ENCODE data around the gene OR1C1. TPM values are rescaled to one million over a fixed set of nuclear protein-coding genes. Genes with fewer than 3 reads are reported as not detected.
"Not testable (repeated sequence)": the region's sequence is repeated elsewhere in the genome, so short reads cannot be mapped to it uniquely, and the experiment has no call there.

OR1C1 gene, protein sequence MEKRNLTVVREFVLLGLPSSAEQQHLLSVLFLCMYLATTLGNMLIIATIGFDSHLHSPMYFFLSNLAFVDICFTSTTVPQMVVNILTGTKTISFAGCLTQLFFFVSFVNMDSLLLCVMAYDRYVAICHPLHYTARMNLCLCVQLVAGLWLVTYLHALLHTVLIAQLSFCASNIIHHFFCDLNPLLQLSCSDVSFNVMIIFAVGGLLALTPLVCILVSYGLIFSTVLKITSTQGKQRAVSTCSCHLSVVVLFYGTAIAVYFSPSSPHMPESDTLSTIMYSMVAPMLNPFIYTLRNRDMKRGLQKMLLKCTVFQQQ
- not detected in 2 replicates for total RNA-seq (2014; rRNA removed; shearing (Covaris generic))

DNA sequence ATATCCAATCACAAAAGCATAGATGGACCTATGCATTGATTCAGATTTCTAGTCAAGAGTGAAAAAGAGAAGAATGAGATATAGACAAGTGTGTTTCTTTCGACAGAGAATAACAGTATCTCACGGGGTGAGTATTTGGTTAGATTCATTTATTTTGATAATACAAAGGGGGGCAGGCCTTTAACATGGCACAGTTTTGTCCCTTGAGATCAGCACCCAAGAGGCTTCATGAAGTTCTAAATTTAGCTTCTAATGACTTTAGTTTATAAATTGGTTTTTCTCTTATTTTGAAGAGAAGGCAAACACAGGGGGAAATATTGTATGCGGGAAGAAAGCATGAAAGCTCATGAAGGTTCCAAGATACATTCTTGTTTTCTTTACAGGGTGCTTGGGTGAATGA lies at the start of gene OR1C1:
TSS of gene OR1C1 (minus strand) at position 101 of the 400 bp plus-strand sequence. CDS start 2,150 bp downstream, outside the sequence.
- Histone ChIP-seq H3K4me1 (no peaks in the 10 kb centered on the region; the same call in 1 of the 2 replicates), H3K27me3 (no peaks in the 10 kb centered on the region), H3K36me3 (no peaks in the 10 kb centered on the region), H3K9me3 (replicated peaks) (no peaks in the 10 kb centered on the region), H3K4me3 (no peak within 1 kb of the TSS), H3K27ac (no peak within 1 kb of the TSS)
- no peak for DNase-seq

DNA sequence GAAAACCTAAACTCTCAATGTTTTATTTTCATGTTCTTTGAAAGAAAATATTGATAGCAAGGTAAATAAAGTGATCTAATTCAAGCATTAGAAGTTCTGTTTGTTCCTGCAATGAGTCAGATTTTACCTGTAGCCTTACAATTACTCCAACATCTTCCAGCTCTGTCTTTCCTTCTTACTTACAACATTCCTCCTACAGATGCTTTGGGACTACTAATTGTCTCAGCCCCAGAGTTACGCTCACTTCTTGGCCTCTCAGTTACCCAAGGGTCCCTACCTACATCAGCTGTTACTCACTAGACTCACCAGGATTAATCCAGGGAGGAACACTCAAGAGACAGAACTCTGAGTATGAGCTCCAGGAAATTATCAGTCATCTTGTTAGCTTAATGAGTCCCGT lies 37.2 kb upstream of the OR1C1 start:
- H3K4me1 ChIP-seq = no peaks in the 10 kb centered on the region
- H3K9me3 ChIP-seq (replicated peaks) = no peaks in the 10 kb centered on the region
- H3K4me3 ChIP-seq = no peak overlapping the region
- H3K36me3 ChIP-seq = no peaks in the 10 kb centered on the region
- no peaks in the 10 kb centered on the region for H3K27me3 ChIP-seq
- DNase-seq = no peak
- H3K27ac ChIP-seq = no peak overlapping the region

DNA sequence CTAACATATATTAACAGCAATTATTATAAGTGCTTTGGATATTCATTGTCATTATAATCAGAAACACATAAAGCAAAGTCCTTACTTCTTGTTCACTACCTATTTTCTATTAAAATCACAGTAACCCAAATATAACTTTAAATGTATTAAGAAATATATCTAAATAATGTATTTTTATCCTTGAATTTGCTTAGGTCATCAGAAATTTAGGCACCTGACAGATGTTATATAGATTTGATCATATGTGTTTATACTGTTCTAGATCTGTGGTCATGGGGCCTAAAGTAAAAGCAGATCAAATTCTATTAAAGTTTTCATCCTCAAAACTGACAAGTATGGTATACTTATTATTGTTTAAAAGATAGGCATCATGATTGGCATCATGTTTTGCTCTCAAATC lies 9.2 kb upstream of the OR1C1 start:
- H3K27ac ChIP-seq = no peak overlapping the region
- H3K36me3 ChIP-seq = no peaks in the 10 kb centered on the region
- H3K9me3 ChIP-seq (replicated peaks) = no peaks in the 10 kb centered on the region
- H3K27me3 ChIP-seq = no peaks in the 10 kb centered on the region
- H3K4me1 ChIP-seq = peaks cover 5% of the 10 kb centered on the region; the same call in 1 of the 2 replicates
- H3K4me3 ChIP-seq = no peak overlapping the region
- no peak for DNase-seq

DNA sequence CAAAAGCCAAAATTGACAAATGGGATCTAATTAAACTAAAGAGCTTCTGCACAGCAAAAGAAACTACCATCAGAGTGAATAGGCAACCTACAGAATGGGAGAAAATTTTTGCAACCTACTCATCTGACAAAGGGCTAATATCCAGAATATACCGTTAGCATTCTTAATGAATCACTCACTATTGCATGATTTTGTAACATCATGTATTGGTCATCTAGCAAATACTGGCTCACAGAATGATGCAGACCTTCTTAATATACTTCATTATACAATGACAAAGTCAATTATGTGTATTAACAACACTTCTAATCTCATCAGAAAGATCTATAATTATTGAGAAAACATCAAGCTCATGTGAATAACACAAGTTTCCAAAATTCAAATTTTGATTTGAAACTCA lies 6.0 kb downstream of the OR1C1 start:
- not testable (repeated sequence) for H3K9me3 ChIP-seq (replicated peaks); H3K27me3 ChIP-seq; H3K4me3 ChIP-seq; H3K27ac ChIP-seq; H3K4me1 ChIP-seq; H3K36me3 ChIP-seq; DNase-seq

DNA sequence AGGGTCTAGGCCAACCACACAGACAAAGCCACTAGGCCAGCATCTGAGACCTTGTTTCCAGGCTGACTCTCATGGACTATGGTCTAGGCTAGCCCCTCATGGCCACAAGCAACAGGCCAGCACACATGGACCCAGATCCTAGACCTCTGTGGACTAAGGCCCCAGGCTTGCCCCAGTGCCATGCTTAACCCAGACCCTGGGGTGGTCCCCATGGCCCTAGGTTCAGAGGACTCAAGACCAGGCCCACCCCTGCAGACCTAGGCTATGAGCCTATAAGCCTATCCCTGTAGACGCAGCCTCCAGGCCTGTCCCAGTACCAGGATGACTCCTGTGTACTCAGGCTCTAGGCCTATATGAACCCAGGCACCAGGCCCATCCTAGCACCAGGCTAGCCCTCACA lies 10.5 kb downstream of the OR1C1 start:
- no peak for DNase-seq
- H3K27me3 ChIP-seq = no peaks in the 10 kb centered on the region
- no peaks in the 10 kb centered on the region; the same call in 1 of the 2 replicates for H3K9me3 ChIP-seq (replicated peaks)
- no peak overlapping the region for H3K4me3 ChIP-seq
- H3K27ac ChIP-seq = no peak overlapping the region
- peaks cover 17% of the 10 kb centered on the region for H3K4me1 ChIP-seq
- H3K36me3 ChIP-seq = no peaks in the 10 kb centered on the region

DNA sequence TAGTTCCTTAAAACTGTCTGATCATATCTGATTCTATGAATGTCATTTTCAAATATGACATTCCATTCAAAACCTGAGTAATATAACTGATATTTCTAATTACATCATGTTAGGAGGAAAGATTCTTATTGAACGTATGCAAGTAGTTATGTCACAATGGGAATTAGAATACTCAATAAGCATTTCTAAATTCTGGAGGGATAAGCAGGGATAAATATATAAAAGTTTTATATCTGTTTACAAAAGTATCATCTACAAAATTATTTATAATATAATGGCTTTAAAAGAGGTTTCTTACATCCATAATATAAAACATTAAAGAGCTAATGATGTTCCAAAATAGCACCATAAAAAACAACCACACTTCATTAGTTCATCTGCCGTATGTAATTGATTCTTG lies 12.3 kb downstream of the OR1C1 start, which contains the start of gene OR14A2:
TSS of gene OR14A2 (minus strand) at position 101 of the 400 bp plus-strand sequence.
- Histone ChIP-seq H3K27ac (peak within 1 kb of the TSS; percentile 95), H3K27me3 (no peaks in the 10 kb centered on the region), H3K9me3 (replicated peaks) (no peaks in the 10 kb centered on the region; the same call in 1 of the 2 replicates), H3K4me1 (peaks cover 17% of the 10 kb centered on the region), H3K4me3 (no peak within 1 kb of the TSS), H3K36me3 (no peaks in the 10 kb centered on the region)
- DNase-seq = no peak

DNA sequence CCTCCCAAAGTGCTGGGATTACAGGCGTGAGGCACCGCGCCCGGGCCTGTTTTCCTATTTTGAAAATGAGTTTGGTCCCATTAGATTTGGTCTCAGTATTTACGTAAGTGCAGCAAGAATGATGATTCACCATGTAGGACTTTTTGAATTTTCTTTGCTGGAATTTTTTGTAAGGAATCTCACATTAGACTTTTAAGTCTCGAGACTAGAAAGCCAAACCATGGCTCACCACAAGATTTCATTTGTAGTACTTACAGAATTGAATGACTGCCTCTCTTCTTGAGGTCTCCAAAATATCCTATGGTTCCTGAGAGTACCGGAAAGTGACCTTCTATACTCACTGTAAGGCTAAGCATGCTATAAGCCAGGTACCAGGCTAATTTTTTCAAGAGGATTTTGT lies 12.7 kb downstream of the OR1C1 start:
- Histone ChIP-seq H3K4me3 (no peak overlapping the region), H3K27ac (peak overlapping the region; percentile 95; the same call in 1 of the 2 replicates)
- DNase-seq = no peak

DNA sequence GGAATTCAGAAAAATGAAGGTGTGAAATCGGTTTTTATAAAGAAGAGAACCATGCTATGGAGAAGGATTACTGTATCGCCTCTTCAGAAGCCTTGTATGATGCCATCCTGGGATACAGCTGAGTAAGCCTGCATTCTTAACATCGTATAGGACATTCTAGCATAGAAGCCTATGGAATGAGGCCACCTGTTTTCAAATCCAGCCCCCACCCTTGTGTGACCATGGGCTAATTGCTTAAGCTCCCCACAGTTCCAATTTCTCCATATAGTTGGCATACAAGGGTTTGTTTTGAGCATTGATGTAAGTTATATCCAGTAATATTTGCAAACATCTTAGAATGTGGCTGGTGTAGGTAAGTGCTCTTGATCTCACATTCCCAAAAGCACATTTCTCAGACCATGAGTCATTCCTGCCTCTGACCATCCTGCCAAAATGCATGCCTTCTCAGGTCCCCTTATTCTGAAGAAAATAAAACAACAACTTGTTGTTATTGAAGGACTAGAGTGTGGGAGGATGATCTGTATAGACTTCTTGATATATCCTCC lies 13.9 kb downstream of the OR1C1 start:
- DNase-seq = peak; percentile 75 to 77
- H3K27ac ChIP-seq = peak overlapping the region; percentile 95
- no peaks in the 10 kb centered on the region for H3K36me3 ChIP-seq
- H3K9me3 ChIP-seq (replicated peaks) = no peaks in the 10 kb centered on the region; the same call in 1 of the 2 replicates
- peak overlapping the region; percentile 37 for H3K4me3 ChIP-seq
- H3K27me3 ChIP-seq = no peaks in the 10 kb centered on the region
- peaks cover 25% of the 10 kb centered on the region for H3K4me1 ChIP-seq

More for the DNA sequence above, 12.7 kb downstream of the OR1C1 start:
- Histone ChIP-seq H3K9me3 (replicated peaks) (no peaks in the 10 kb centered on the region; the same call in 1 of the 2 replicates), H3K27me3 (no peaks in the 10 kb centered on the region), H3K4me1 (peaks cover 18% of the 10 kb centered on the region), H3K36me3 (no peaks in the 10 kb centered on the region)

DNA sequence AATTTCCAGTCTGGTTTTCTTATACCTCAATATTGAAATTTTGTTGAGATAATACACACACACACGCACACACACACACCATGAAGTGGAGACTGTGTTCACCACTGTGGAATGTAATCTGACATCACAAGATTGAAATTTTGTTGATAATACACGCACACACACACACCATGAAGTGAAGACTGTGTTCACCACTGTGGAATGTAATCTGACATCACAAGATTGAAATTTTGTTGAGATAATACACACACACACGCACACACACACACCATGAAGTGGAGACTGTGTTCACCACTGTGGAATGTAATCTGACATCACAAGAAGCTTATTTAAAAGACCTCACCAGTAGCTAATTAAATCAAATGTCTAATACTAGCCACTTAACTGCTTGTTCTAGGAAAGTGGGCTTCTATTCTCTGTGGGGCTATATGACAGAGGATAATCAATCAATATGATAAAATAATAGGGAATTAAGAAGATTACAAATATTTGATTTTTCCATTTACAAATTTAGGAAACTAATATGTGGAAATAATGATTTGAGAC lies 18.1 kb downstream of the OR1C1 start:
- not testable (repeated sequence) for H3K36me3 ChIP-seq; H3K4me3 ChIP-seq; DNase-seq; H3K27me3 ChIP-seq; H3K9me3 ChIP-seq (replicated peaks)
- Histone ChIP-seq H3K27ac (peak overlapping the region; percentile 51; the same call in 1 of the 2 replicates), H3K4me1 (peaks cover 31% of the 10 kb centered on the region)

DNA sequence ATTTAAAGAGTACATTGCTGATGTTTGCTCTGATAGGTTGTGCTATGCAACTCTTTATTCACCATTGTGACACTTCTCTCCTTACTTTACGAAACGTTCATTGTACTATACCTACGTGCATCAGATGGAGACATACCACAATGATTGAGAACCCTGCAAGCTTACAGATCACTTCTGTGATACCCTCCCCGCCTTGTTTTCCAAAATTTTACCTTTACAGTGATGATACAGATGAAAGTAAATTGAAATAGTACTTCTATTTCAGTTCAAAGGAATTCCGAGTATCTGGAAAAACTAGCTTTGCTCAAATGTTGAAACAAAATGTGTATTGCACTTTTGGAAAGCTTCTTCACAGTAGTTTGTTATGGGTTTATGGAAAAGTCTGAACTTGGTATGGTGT lies 18.6 kb downstream of the OR1C1 start:
- Histone ChIP-seq H3K27me3 (no peaks in the 10 kb centered on the region), H3K4me1 (peaks cover 27% of the 10 kb centered on the region), H3K9me3 (replicated peaks) (no peaks in the 10 kb centered on the region), H3K27ac (peak overlapping the region; percentile 38; the same call in 1 of the 2 replicates), H3K4me3 (no peak overlapping the region), H3K36me3 (no peaks in the 10 kb centered on the region)
- no peak for DNase-seq

DNA sequence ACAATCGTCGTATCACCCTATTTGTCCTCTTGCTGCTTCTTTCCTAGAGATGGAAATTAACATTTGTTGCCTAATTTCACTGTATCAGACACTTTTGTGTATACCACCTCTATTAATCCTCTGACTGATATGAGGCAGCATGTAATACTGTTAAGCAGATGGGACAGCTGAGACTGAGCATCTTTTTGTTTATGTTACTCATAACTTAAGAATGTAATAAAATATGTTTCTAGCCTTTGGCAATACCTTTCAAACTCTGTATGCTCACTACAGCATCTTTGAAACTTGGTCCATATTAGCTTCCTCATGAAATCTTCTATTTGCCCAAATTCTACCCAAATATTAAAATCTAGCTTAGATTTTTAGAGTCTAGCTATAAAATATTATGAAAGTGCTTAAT lies 19.6 kb downstream of the OR1C1 start:
- peak in 1 of 2 experiments; percentile 23 for DNase-seq
- H3K4me3 ChIP-seq = no peak overlapping the region
- peaks cover 17% of the 10 kb centered on the region for H3K4me1 ChIP-seq
- no peaks in the 10 kb centered on the region for H3K36me3 ChIP-seq
- no peaks in the 10 kb centered on the region for H3K9me3 ChIP-seq (replicated peaks)
- H3K27ac ChIP-seq = peak overlapping the region; percentile 38; the same call in 1 of the 2 replicates
- H3K27me3 ChIP-seq = no peaks in the 10 kb centered on the region

DNA sequence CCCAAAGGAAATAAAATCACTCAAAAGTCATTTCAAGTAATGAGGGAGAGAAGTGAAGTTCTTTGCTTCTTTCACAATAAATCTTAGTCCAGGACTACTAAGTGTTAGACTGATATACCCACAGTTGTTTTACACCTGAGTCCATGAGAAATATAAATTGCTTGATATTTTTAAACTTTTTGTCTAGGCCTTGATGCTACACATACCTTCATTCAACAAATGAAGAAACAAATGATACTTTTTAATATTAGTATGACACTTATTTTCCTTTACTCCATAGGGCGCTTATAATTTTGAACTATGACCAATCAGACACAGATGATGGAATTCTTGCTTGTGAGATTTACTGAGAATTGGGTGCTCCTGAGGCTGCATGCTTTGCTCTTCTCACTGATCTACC lies 22.0 kb downstream of the OR1C1 start, which contains the start of gene OR14K1:
TSS of gene OR14K1 (plus strand) at position 301 of the 400 bp plus-strand sequence. CDS start at position 301, 0 bp downstream.
- Histone ChIP-seq H3K36me3 (no peaks in the 10 kb centered on the region), H3K9me3 (replicated peaks) (no peaks in the 10 kb centered on the region), H3K27ac (no peak within 1 kb of the TSS), H3K4me1 (peaks cover 14% of the 10 kb centered on the region), H3K27me3 (no peaks in the 10 kb centered on the region), H3K4me3 (no peak within 1 kb of the TSS)
- DNase-seq = no peak

DNA sequence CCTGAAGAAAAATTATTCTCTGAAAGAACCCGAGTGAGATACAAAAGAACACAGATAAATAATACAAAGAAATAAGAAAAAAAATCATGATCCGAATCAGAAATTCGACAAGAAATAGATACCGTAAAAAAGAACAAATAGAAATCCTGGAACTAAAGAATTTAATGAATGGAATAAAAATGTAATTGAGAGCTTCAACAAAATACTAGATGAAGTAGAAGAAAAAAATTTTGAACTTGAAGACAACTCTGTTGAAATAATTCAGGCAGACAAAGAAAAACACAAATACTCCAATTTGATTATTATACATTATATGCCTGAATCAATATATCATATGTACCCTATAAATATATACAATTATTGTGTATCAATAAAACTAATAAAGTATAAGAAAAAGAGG lies 39.1 kb downstream of the OR1C1 start:
- Histone ChIP-seq H3K27me3 (no peaks in the 10 kb centered on the region), H3K4me1 (no peaks in the 10 kb centered on the region), H3K27ac (no peak overlapping the region), H3K9me3 (replicated peaks) (no peaks in the 10 kb centered on the region), H3K4me3 (no peak overlapping the region), H3K36me3 (no peaks in the 10 kb centered on the region)
- no peak for DNase-seq

DNA sequence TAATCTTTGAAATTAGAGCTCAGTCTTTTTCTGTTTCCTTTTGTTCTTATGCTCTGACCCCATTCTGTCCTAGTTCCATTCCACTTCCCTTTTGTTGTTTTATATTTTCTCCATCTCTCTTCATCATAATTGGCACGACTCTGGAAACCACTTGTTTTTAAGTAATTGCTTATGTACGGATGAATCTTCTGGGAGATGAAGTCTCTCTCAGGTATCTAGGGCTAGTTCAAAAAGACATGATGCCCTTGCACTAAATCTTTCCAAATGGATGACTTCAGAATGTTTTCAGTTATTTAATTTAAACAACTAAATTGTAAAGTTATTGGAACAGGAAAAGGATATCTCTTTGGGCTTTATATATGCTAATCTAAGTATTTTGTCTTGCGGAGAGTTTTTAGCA lies 43.8 kb downstream of the OR1C1 start, which contains the start of gene OR6F1:
TSS of gene OR6F1 (minus strand) at position 101 of the 400 bp plus-strand sequence. CDS start 3,891 bp downstream, outside the sequence.
- no peaks in the 10 kb centered on the region for H3K4me1 ChIP-seq
- H3K27ac ChIP-seq = no peak within 1 kb of the TSS
- no peaks in the 10 kb centered on the region for H3K27me3 ChIP-seq
- H3K9me3 ChIP-seq (replicated peaks) = no peaks in the 10 kb centered on the region
- DNase-seq = no peak
- no peaks in the 10 kb centered on the region for H3K36me3 ChIP-seq
- no peak within 1 kb of the TSS for H3K4me3 ChIP-seq

DNA sequence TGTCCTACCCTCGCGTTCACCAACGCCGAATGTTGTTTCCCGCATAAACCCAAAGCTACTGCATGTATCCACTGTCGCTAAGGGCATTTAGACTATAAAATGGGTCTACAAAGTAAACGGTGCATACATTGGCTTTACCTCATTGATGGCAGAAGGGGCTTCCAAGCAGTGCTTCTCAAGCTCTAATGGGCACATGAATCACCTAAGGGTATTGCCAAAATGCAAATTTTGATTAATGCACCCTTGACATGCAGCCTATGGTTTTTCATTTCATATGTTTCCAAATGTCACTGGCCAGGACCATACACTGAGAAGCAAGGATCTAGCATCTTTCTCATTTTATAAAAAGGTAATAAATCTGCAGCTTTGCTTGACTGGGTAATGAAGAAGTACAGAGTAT lies 46.6 kb downstream of the OR1C1 start:
- no peak overlapping the region for H3K27ac ChIP-seq
- H3K36me3 ChIP-seq = no peaks in the 10 kb centered on the region
- DNase-seq = no peak
- no peaks in the 10 kb centered on the region for H3K27me3 ChIP-seq
- H3K9me3 ChIP-seq (replicated peaks) = no peaks in the 10 kb centered on the region
- no peak overlapping the region for H3K4me3 ChIP-seq
- no peaks in the 10 kb centered on the region for H3K4me1 ChIP-seq
